H9 (cell line): ENCODE results near the gene PEX5L. TPM values are rescaled to one million over a fixed set of nuclear protein-coding genes. Genes with fewer than 3 reads are reported as not detected.

Experiments
- DNase-seq: peaks from one replicate; pipeline ENCODE4 v3.0.0-alpha.2; 2017
- H2AFZ ChIP-seq: one replicate; pipeline ENCODE4 v1.6.1; 2013; ENCODE audit warnings: mild to moderate bottlenecking, low read length, control low read depth, moderate library complexity
- H2AK5ac ChIP-seq: 2 replicates; pipeline ENCODE4 v1.6.1; 2013; ENCODE audit warnings: low read length, control low read depth, mixed read lengths; ENCODE audit not compliant: insufficient read length
- H2BK120ac ChIP-seq: one replicate; pipeline ENCODE4 v1.6.1; 2013; ENCODE audit warnings: low read depth, mild to moderate bottlenecking, low read length, control low read depth, inconsistent platforms; ENCODE audit not compliant: poor library complexity, severe bottlenecking
- H2BK12ac ChIP-seq: 2 replicates; pipeline ENCODE4 v1.6.1; 2013; ENCODE audit warnings: low read length, control low read depth, mixed read lengths, low read depth; ENCODE audit not compliant: insufficient read length
- H2BK15ac ChIP-seq: 2 replicates; pipeline ENCODE4 v1.6.1; 2013; ENCODE audit warnings: low read depth, low read length, control low read depth
- H2BK20ac ChIP-seq: one replicate; pipeline ENCODE4 v1.6.1; 2013; ENCODE audit warnings: low read depth, mild to moderate bottlenecking, low read length, control low read depth, inconsistent platforms; ENCODE audit not compliant: poor library complexity, severe bottlenecking
- H2BK5ac ChIP-seq: 2 replicates; pipeline ENCODE4 v1.6.1; 2013; ENCODE audit warnings: low read length, control low read depth, mixed read lengths; ENCODE audit not compliant: insufficient read length
- H3K14ac ChIP-seq: 2 replicates; pipeline ENCODE4 v1.6.1; 2013; ENCODE audit warnings: low read length, control low read depth; ENCODE audit not compliant: insufficient read depth
- H3K18ac ChIP-seq: 2 replicates; pipeline ENCODE4 v1.6.1; 2013; ENCODE audit warnings: low read depth, mild to moderate bottlenecking, mixed read lengths, low read length, control low read depth; ENCODE audit not compliant: insufficient read length
- H3K23ac ChIP-seq: 2 replicates; pipeline ENCODE4 v1.6.1; 2013; ENCODE audit warnings: low read length, control low read depth, mixed read lengths, low read depth; ENCODE audit not compliant: insufficient read length
- H3K23me2 ChIP-seq: 2 replicates; pipeline ENCODE4 v1.6.1; 2013; ENCODE audit warnings: low read depth, mild to moderate bottlenecking, mixed read lengths, low read length, control low read depth; ENCODE audit not compliant: insufficient read length, poor library complexity, severe bottlenecking
- H3K27ac ChIP-seq: 2 replicates; pipeline ENCODE4 v1.5.1; 2013; ENCODE audit warnings: low read length, control low read depth, mixed read lengths, low read depth; ENCODE audit not compliant: insufficient read length
- H3K27me3 ChIP-seq: 2 replicates; pipeline ENCODE4 v1.6.1; 2013; ENCODE audit warnings: low read length, control low read depth, inconsistent platforms; ENCODE audit not compliant: insufficient read depth
- H3K4ac ChIP-seq: 2 replicates; pipeline ENCODE4 v1.6.1; 2013; ENCODE audit warnings: low read depth, mild to moderate bottlenecking, control low read depth, inconsistent platforms, low read length, moderate library complexity
- H3K4me1 ChIP-seq: 2 replicates; pipeline ENCODE4 v1.6.1; 2013; ENCODE audit warnings: low read length, control low read depth, inconsistent platforms; ENCODE audit not compliant: insufficient read depth
- H3K4me2 ChIP-seq: 2 replicates; pipeline ENCODE4 v1.6.1; 2013; ENCODE audit warnings: low read length, control low read depth, mixed read lengths; ENCODE audit not compliant: insufficient read length, insufficient read depth
- H3K56ac ChIP-seq: 2 replicates; pipeline ENCODE4 v1.6.1; 2013; ENCODE audit warnings: low read depth, mild to moderate bottlenecking, mixed read lengths, low read length, control low read depth; ENCODE audit not compliant: insufficient read length
- H3K79me1 ChIP-seq: 2 replicates; pipeline ENCODE4 v1.6.1; 2013; ENCODE audit warnings: low read depth, mild to moderate bottlenecking, moderate library complexity, low read length, control low read depth, inconsistent platforms; ENCODE audit not compliant: insufficient read depth, poor library complexity, severe bottlenecking
- H3K79me2 ChIP-seq: 2 replicates; pipeline ENCODE4 v1.6.1; 2013; ENCODE audit warnings: low read length, control low read depth, inconsistent platforms; ENCODE audit not compliant: insufficient read depth
- H3K9ac ChIP-seq: 2 replicates; pipeline ENCODE4 v1.6.1; 2013; ENCODE audit warnings: low read length, control low read depth, mixed read lengths; ENCODE audit not compliant: insufficient read length; ENCODE audit errors: extremely low read depth
- H3K9me3 ChIP-seq: one replicate; pipeline ENCODE4 v1.6.1; 2013; ENCODE audit warnings: low read depth, low read length, inconsistent platforms; ENCODE audit not compliant: control insufficient read depth
- H3T11ph ChIP-seq: one replicate; pipeline ENCODE4 v1.6.1; 2013; ENCODE audit warnings: mild to moderate bottlenecking, low read length, control low read depth, inconsistent platforms
- H4K20me1 ChIP-seq: one replicate; pipeline ENCODE4 v1.6.1; 2013; ENCODE audit not compliant: control insufficient read depth, insufficient read length, insufficient read depth
- H4K5ac ChIP-seq: 2 replicates; pipeline ENCODE4 v1.6.1; 2013; ENCODE audit warnings: low read depth, mild to moderate bottlenecking, mixed read lengths, low read length, control low read depth; ENCODE audit not compliant: insufficient read length
- H4K8ac ChIP-seq: replicated peaks from 2 replicates; pipeline ENCODE4 v1.6.1; 2013; ENCODE audit warnings: low read length, control low read depth, mixed read lengths, low read depth; ENCODE audit not compliant: insufficient read length
- H4K91ac ChIP-seq: 2 replicates; pipeline ENCODE4 v1.6.1; 2013; ENCODE audit warnings: low read depth, mild to moderate bottlenecking, moderate library complexity, mixed read lengths, low read length, control low read depth; ENCODE audit not compliant: insufficient read length
- H3K27ac Mint-ChIP-seq, 3 experiments: 2 replicates in 2 of 3; 3 replicates in 1 of 3; pipeline ENCODE4 v1.8.0; 2020 to 2021; ENCODE audit warnings: mixed read lengths in 3 of 3, mild to moderate bottlenecking in 1 of 3, moderate library complexity in 1 of 3
- H3K27me3 Mint-ChIP-seq: 2 replicates; pipeline ENCODE4 v1.8.0; 2021; ENCODE audit warnings: low read depth, mild to moderate bottlenecking, moderate library complexity, mixed read lengths
- H3K36me3 Mint-ChIP-seq, 3 experiments: 2 replicates in 2 of 3; 3 replicates in 1 of 3; pipeline ENCODE4 v1.8.0; 2020 to 2021; ENCODE audit warnings: low read depth in 3 of 3, mixed read lengths in 3 of 3; ENCODE audit not compliant: insufficient read depth in 1 of 3
- H3K4me1 Mint-ChIP-seq, 2 experiments: 2 replicates each; pipeline ENCODE4 v1.8.0; 2020; ENCODE audit warnings: mixed read lengths in 2 of 2
- H3K4me3 Mint-ChIP-seq, 2 experiments: 2 replicates in 1 of 2; 3 replicates in 1 of 2; pipeline ENCODE4 v1.8.0; 2020 to 2021; ENCODE audit warnings: mild to moderate bottlenecking in 2 of 2, mixed read lengths in 2 of 2, moderate library complexity in 1 of 2
- H3K9me3 Mint-ChIP-seq, 2 experiments: 2 replicates in 1 of 2; 3 replicates in 1 of 2; pipeline ENCODE4 v1.8.0; 2020; ENCODE audit warnings: mild to moderate bottlenecking in 2 of 2, mixed read lengths in 2 of 2, moderate library complexity in 1 of 2
- CTCF ChIP-seq: fragments of 200-600 bp; sonication (generic); conservative IDR thresholded peaks from 3 replicates; pipeline ENCODE4 v1.8.0; 2021; ENCODE audit warnings: antibody characterized with exemption, mild to moderate bottlenecking
- WGBS: extraction: QIAGEN DNeasy Blood & Tissue Kit; methylation state at CpG from one replicate; pipeline ENCODE4 v1.1.7; 2013; ENCODE audit warnings: missing lambda C conversion rate, low lambda C conversion rate, mixed read lengths; ENCODE audit not compliant: insufficient read length; ENCODE audit errors: extremely low coverage; 5-methylcytosine and 5-hydroxymethylcytosine counted together
- total RNA-seq: library from RNA; stranded (reverse); gene quantifications from 2 replicates; pipeline ENCODE4 v1.2.1, GENCODE V29; 2021

The PEX5L gene
- total RNA-seq, 1 experiment from 2014 or later: 0.85 TPM

GRCh38 chr3:179861292-179861691 is 175.4 kb downstream of the PEX5L start:
- no peak overlapping the region for H3K27ac ChIP-seq
- H3K14ac ChIP-seq: no peak overlapping the region
- H2AK5ac ChIP-seq: no peak overlapping the region
- H4K8ac ChIP-seq: no peak overlapping the region
- no peak overlapping the region for H2BK120ac ChIP-seq
- Mint-ChIP-seq H3K9me3 (peaks cover 0 to 2% of the 10 kb centered on the region in 2 experiments; a peak in 3 of 5 replicates), H3K27ac (0 out of 7 replicates have a peak overlapping the region, but pooled peaks of 1 of the 3 experiments have one; percentile 29), H3K36me3 (peaks cover 0 to 2% (median 0%) of the 10 kb centered on the region in 3 experiments; a peak in 2 of 7 replicates), H3K27me3 (no peaks in the 10 kb centered on the region), H3K4me1 (no peaks in the 10 kb centered on the region), H3K4me3 (no peak overlapping the region)
- no peak overlapping the region for H2BK5ac ChIP-seq
- H2BK12ac ChIP-seq: no peak overlapping the region
- no peaks in the 10 kb centered on the region for H3K23me2 ChIP-seq
- no CpG with 5 or more reads among the region's 5 CpGs for WGBS
- no peak overlapping the region for H2BK20ac ChIP-seq
- H3K9me3 ChIP-seq: no peaks in the 10 kb centered on the region
- no peak overlapping the region for H4K5ac ChIP-seq
- H2AFZ ChIP-seq: no peak overlapping the region
- no peak overlapping the region for H4K91ac ChIP-seq
- no peaks in the 10 kb centered on the region for H3K27me3 ChIP-seq
- no peak overlapping the region for H3K9ac ChIP-seq
- no peak overlapping the region for H3K18ac ChIP-seq
- H3K4ac ChIP-seq: no peak overlapping the region
- H3K23ac ChIP-seq: no peak overlapping the region
- DNase-seq: no peak
- H3K79me1 ChIP-seq: no peaks in the 10 kb centered on the region
- H3K79me2 ChIP-seq: no peaks in the 10 kb centered on the region
- H2BK15ac ChIP-seq: no peak overlapping the region
- H3K56ac ChIP-seq: no peak overlapping the region
- TF ChIP-seq CTCF: no peak
- H3K4me1 ChIP-seq: no peaks in the 10 kb centered on the region
- H4K20me1 ChIP-seq: no peaks in the 10 kb centered on the region
- H3K4me2 ChIP-seq: no peak overlapping the region
- H3T11ph ChIP-seq: no peak overlapping the region
